Upper lobe of left lung (tissue), 6 donors: ENCODE data around the gene ORC4. TPM values are rescaled to one million over a fixed set of nuclear protein-coding genes. Genes with fewer than 3 reads are reported as not detected.
A peak's percentile ranks its signal among the peaks of the same experiment; 100 is the strongest.

ENCODE experiments used
- ATAC-seq, 2 donors: fragments of 200-7000 bp; cut with Tn5 transposase; one replicate each; pipeline ENCODE4 v1.9.1; 2022; ENCODE audit warnings: mild to moderate bottlenecking in 2 of 2, moderate library complexity in 2 of 2; ENCODE audit not compliant: low FRiP score in 2 of 2
- DNase-seq, 2 donors: peaks; one replicate each; pipeline ENCODE4 v3.0.0-alpha.2; 2019 to 2020
- H3K27ac ChIP-seq, 4 donors: fragments of 200-600 bp; sonication (generic); one replicate each; pipeline ENCODE4 v1.5.1; 2016 to 2019
- H3K27me3 ChIP-seq, 4 donors: fragments of 200-600 bp; sonication (generic); one replicate each; pipeline ENCODE4 v1.5.1; 2017 to 2019
- H3K36me3 ChIP-seq, 4 donors: fragments of 200-600 bp; sonication (generic); one replicate each; pipeline ENCODE4 v1.5.1; 2016 to 2019
- H3K4me1 ChIP-seq, 4 donors: fragments of 200-600 bp; sonication (generic); one replicate each; pipeline ENCODE4 v1.5.1; 2018 to 2019
- H3K4me3 ChIP-seq, 4 donors: fragments of 200-600 bp; sonication (generic); one replicate each; pipeline ENCODE4 v1.5.1; 2017 to 2019; ENCODE audit warnings: mild to moderate bottlenecking in 2 of 4, moderate library complexity in 1 of 4
- H3K9me3 ChIP-seq, 4 donors: fragments of 200-600 bp; sonication (generic); one replicate each; pipeline ENCODE4 v1.5.1; 2018 to 2019
- CTCF ChIP-seq, 6 experiments: fragments of 450-650 bp in 4 of 6; fragments of 200-600 bp in 2 of 6; sonication (generic) in 2 of 6; IDR thresholded peaks; one replicate each; pipeline ENCODE4 v1.5.1; 2016 to 2019; ENCODE audit warnings: antibody characterized with exemption in 6 of 6
- EP300 ChIP-seq, 4 donors: sonication (generic); formaldehyde crosslinking; IDR thresholded peaks; one replicate each; pipeline ENCODE4 v1.5.1; 2017; ENCODE audit warnings: antibody characterized with exemption in 4 of 4, control low read depth in 2 of 4
- POLR2A ChIP-seq, 4 donors: fragments of 450-650 bp; IDR thresholded peaks; one replicate each; pipeline ENCODE4 v1.5.1; 2016 to 2017; ENCODE audit warnings: antibody characterized with exemption in 4 of 4, mild to moderate bottlenecking in 2 of 4
- POLR2AphosphoS5 ChIP-seq, 2 donors: sonication (generic); formaldehyde crosslinking; IDR thresholded peaks; one replicate each; pipeline ENCODE4 v1.5.1; 2017; ENCODE audit warnings: antibody characterized with exemption in 2 of 2
- WGBS, 2 donors: methylation state at CpG; one replicate each; pipeline ENCODE4 v1.1.5; 2017 to 2018; 5-methylcytosine and 5-hydroxymethylcytosine counted together
- total RNA-seq, 6 donors: library from RNA; depleted of rRNA in 4 of 6; stranded (reverse); fragments of >200 nt in 4 of 6; gene quantifications; one replicate each; pipeline versions ENCODE4 v1.1.0 to v1.2.1, GENCODE V29; 2016 to 2021
- donor health status: DM: no; HTN: no; CAD: no; lungs with moderate emphysema.
- donor health status: DM: no; HTN: yes; CAD: no; lungs with severe emphysema.

ORC4 gene
- total RNA-seq, result 10 to 100 TPM; 21.9 to 48.5 (median 27.9) TPM

- Histone ChIP-seq H3K27ac (peak within 1 kb of the TSS; percentile 93 to 98 (median 95)), H3K4me3 (peak within 1 kb of the TSS; percentile 73 to 89 (median 85)), H3K36me3 (no peaks in the 10 kb centered on the region), H3K4me1 (peaks cover 29 to 41% (median 35%) of the 10 kb centered on the region in 4 donors), H3K9me3 (no peaks in the 10 kb centered on the region), H3K27me3 (no peaks in the 10 kb centered on the region)
- TF ChIP-seq POLR2A (IDR thresholded peaks at IDR 0.05) (peak in 3 of 4 donors; percentile 48 to 73 (median 60)), CTCF (IDR thresholded peaks at IDR 0.05) (peak in 4 of 6 experiments; percentile 13 to 55 (median 32)), POLR2AphosphoS5 (IDR thresholded peaks at IDR 0.05) (peak; percentile 87 to 92), EP300 (IDR thresholded peaks at IDR 0.05) (peak in 2 of 4 donors; percentile 46 to 88)
- peak; percentile 98 to 100 for ATAC-seq
- DNase-seq, result peak; percentile 92 to 99
- 1% methylated on average over 50 to 52 of the region's 52 CpGs for WGBS, 2 donors
Measured at GRCh38 chr2:148020111-148021058, at the start of gene ORC4. Gene ORC4 (minus strand): TSS chr2:148020737. CDS start chr2:147975958, 44,779 bp downstream.

- no peak for DNase-seq
- Histone ChIP-seq H3K4me1 (no peaks in the 10 kb centered on the region), H3K27ac (no peak overlapping the region), H3K36me3 (no peaks in the 10 kb centered on the region), H3K27me3 (no peaks in the 10 kb centered on the region), H3K9me3 (no peaks in the 10 kb centered on the region), H3K4me3 (no peak overlapping the region)
- TF ChIP-seq CTCF (IDR thresholded peaks at IDR 0.05), result no peak
- TF ChIP-seq POLR2A (IDR thresholded peaks at IDR 0.05), result no peak
- TF ChIP-seq EP300 (IDR thresholded peaks at IDR 0.05), result no peak
- TF ChIP-seq POLR2AphosphoS5 (IDR thresholded peaks at IDR 0.05), result no peak
- WGBS, 2 donors, result 100% methylated on average over 1 of the region's 1 CpG
- no peak for ATAC-seq
Measured at GRCh38 chr2:148067801-148068200, 47.3 kb upstream of the ORC4 start.

- no peak overlapping the region for H3K27ac ChIP-seq
- no peak for ATAC-seq
- no peaks in the 10 kb centered on the region for H3K36me3 ChIP-seq
- no peak overlapping the region for H3K4me3 ChIP-seq
- WGBS, 2 donors, result 96 to 98% methylated on average over 6 of the region's 6 CpGs
- DNase-seq, result no peak
- no peaks in the 10 kb centered on the region for H3K4me1 ChIP-seq
- no peaks in the 10 kb centered on the region for H3K27me3 ChIP-seq
- H3K9me3 ChIP-seq, result no peaks in the 10 kb centered on the region
- TF ChIP-seq CTCF (IDR thresholded peaks at IDR 0.05) (no peak), POLR2A (IDR thresholded peaks at IDR 0.05) (no peak), POLR2AphosphoS5 (IDR thresholded peaks at IDR 0.05) (no peak), EP300 (IDR thresholded peaks at IDR 0.05) (no peak)
Measured at GRCh38 chr2:148065936-148066335, 45.4 kb upstream of the ORC4 start.

- 85 to 88% methylated on average over 2 of the region's 2 CpGs for WGBS, 2 donors
- H3K27me3 ChIP-seq, result no peaks in the 10 kb centered on the region
- no peaks in the 10 kb centered on the region for H3K4me1 ChIP-seq
- DNase-seq (no peak), ATAC-seq (no peak)
- TF ChIP-seq CTCF (IDR thresholded peaks at IDR 0.05) (no peak), EP300 (IDR thresholded peaks at IDR 0.05) (no peak), POLR2AphosphoS5 (IDR thresholded peaks at IDR 0.05) (no peak), POLR2A (IDR thresholded peaks at IDR 0.05) (no peak)
- no peaks in the 10 kb centered on the region for H3K36me3 ChIP-seq
- no peaks in the 10 kb centered on the region for H3K9me3 ChIP-seq
- H3K4me3 ChIP-seq, result no peak overlapping the region
- no peak overlapping the region for H3K27ac ChIP-seq
Measured at GRCh38 chr2:148063633-148064032, 43.1 kb upstream of the ORC4 start.
